HG03521 (cell line): ENCODE results near the gene PUDP.
"Not testable (repeated sequence)": the region's sequence is repeated elsewhere in the genome, so short reads cannot be mapped to it uniquely, and the experiment has no call there.

Source experiments
- ATAC-seq: cut with Tn5 transposase; IDR thresholded peaks from one replicate; pipeline ENCODE4 v1.9.1; 2021; ENCODE audit warnings: mild to moderate bottlenecking, moderate library complexity; ENCODE audit not compliant: unreplicated experiment

PUDP gene

DNA sequence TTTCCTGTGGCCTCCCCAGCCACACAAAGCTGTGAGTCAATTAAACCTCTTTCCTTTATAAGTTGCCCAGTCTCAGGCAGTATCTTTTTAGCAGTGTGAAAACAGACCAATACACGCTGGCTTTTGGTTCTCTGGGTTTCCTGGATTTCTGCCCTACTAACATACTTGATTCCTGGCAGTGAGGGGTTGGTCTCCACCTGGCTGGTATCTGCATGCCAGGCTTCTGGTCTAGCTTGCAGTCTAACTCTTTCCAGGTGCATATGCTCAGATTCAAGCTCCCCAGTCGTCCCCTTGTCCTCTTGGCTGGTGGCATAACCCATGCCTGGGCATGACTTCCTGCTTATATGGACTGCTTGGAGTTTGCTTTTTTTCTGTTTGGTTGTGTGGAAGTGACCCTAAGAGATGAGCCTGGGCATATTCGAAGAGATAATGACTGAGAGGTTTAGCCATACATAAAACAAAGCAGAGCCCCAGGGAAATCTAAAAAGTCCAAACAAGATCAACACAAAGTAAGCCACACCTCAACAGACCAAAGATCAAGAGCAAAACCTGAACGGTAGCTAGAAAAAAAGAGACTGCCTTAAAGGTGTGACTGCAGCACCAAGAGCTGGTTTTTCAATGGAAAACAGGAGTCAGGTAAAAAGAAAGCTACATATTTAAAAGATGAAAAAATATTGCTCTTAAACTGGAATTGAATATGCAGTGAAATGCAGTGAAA is 102.6 kb downstream of the PUDP start:
- ATAC-seq: no peak

DNA sequence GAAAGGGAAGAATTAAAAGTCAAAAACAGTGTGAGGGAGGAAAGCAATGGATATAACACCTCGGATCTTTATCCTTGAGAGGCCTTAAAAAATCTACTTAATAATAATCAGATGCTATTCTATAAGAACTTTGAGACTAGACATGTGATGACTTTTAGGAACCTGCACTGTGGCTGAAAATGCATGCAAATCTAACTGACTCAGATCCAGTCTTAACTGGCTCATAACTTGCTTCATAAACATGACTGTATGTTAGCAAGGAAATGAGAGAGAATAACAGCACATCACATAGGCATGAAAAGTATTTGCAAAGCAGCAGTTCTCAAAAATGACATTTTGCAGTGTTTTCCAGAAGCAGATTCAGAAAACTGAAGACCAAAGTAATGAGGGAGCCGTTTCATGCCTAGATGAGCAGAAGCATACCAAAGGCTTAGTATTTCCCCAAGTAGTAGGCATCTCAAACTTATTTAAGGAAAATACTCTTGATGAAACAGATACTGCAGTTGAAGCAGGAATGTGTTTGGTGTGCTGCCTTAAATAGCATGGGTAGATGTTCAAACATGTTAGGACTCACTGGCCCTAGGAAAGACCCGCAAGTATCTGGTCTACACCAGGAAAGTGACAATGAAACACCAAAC is 104.0 kb downstream of the PUDP start:
- ATAC-seq: not testable (repeated sequence)

DNA sequence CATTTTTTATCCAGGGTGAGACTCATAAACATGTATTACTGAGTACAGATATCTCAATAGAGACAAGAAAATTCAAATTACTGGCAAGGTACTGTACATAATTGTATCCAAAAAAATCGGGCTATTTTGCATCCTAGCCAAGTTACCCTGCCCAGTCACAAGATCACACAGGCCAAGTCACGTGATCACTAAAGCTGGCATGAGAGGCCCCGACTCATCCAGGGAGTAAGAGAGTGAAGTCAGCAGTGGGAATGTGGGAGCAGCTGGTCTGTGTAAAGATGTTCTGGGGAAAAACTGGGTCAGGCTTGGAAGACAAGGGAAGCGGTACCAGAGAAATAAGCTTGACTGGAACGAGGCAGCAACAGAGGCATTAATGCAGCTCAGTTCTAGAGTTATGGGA is 119.7 kb downstream of the PUDP start:
- ATAC-seq: no peak

DNA sequence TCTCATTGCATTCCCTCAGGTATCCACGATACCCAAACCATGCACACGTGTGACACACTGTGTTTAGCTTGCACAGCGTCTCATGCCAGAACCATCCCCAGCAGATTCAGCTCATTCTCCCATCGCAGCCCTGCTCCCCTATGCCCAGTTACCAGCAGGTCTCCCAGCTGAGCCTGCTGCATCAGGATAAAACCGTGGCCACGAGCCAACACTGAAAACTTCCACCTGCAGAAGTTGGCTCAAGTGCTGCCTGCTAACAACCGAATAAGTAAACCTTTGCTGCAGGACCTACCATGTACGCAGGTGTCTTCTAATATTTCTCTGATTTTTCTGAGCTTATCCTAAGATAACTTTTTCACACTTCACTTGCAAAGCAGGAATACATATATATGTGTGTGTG is 120.9 kb downstream of the PUDP start:
- no peak for ATAC-seq

DNA sequence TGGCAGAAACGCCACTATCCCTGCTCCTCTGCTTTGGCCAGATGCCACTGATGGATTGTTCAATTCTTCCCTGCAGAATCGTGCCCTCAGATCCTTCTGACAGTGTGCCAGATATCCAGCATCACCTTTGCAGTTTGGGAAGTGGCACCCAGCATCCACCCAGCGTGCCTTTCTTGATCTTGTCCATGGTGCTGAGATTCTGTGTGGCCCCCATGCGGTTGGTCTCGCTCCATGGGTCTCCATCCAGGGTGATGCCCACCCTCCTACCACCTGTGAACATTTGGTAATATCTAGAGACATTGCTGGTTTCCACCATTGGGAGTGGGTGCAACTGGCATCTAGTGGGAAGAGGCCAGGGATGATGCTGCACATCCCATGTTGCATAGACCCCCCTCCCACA is 121.6 kb downstream of the PUDP start:
- not testable (repeated sequence) for ATAC-seq

DNA sequence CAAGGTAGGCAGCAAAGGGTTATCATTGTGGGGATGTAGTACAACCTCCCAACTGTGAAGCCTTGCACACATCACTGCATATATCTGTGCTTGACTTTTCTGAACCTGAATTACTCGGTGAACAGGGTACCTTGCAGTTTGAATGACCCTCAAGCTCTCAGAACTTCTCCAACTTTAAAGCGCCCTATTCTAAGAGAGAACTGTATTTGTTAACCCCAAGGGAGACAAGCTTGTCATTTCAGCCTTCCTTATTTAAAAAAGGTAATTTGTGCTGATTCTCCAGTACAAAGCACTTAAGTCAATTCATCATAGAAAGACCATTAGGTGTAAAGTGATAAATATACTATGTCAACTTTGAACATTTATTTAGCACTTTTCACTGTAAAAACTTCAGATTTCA is 122.5 kb downstream of the PUDP start:
- no peak for ATAC-seq

DNA sequence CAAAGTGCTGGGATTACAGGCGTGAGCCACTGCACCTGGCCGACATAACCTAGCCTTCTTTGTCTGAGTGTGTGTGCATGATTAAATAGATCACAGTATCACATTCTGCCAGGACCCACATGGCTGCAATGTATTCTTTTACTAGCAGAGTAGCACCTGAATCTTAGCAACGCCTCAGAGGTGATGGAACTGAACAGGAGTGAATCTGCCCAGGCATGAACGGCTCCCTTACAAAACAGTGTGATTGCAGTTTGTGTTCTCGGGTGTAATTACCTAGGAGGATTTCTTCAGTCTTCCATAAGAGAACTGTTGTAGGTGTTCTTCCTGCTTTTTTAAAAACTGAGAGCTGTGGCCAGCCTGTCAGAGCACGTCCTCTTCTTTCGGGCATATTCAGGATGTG is 123.1 kb downstream of the PUDP start:
- ATAC-seq: no peak

DNA sequence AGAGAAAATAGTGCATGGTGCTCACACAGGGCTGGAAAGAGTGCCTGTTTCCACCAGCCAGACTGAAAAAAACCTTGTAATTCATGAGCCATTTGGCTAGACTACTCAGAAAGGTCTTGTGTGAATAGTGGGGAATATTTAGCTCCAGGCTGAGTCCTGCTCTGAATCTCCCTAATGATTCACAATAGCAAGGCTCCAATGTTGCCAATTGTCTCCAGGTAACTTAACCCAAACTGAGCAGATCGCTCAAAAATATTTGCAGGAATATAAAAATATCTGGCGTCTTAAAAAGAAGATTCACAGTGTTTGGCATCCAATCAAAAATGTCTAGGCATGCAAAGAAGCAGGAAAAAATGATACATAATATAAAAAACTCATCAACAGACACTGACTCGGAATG is 125.0 kb downstream of the PUDP start:
- ATAC-seq: not testable (repeated sequence)

DNA sequence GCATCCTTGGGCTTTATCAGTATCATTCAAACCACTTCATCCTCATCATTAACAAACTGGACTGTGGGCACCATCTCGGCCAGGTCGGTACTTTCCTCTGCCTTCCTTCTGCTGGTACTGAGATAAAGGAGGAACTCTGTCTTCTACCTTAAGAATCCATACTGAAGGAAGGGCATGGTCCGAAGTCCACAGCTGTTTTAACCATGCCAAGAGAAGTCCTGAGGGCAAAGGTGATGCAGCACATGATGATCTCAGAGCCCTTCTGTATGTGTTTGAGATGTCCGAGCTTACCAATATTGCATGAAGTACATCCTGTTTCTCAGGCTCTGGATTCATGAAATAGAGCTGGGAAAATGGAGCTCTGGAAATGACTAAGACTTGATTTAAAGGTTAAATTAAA is 126.0 kb downstream of the PUDP start:
- no peak for ATAC-seq

DNA sequence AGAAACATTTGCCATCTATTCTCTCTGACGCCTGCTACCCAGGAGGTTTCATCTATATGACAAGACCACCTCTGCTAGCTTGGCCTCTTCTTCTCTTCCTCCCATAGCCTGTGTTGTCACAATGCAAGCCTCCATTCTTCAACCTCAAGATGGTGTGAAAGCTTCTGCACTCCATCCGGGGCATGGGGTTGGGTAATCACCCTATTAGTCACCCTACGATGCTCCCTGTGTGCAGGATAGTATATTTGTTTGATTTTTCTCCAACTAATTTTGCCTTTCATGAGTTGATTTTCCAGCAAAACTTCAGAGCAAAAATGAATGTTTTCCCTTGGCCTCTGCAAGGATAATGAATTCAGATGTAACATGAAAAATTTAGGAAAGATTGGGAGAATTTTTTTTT is 128.4 kb downstream of the PUDP start:
- no peak for ATAC-seq

DNA sequence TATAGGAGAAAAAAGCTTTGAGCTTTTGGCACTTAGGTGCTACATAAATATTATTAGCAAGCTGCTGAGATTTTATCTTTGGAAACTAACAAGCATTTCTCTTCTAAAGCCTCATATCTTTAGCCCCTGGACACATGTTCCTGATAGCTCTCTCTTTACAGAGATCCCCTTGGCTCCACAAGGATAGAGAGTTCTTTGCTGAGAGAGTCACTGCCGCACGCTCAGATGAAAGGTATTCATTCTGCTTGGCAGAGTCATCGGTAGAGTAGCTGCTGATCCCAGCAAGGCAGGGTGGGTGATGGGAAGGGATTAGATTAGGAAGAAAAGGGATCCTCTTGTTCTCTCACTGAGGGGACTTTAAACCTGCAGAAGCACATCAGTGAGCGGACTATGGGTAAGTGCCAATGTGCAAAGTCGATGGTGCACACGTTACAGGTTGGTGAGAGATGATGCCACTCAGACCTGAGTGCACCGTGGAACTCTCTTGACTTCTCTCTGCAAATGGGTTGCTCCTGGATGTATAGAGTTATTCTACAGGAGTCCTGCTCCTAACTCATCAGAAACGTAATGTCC is 135.6 kb downstream of the PUDP start:
- not testable (repeated sequence) for ATAC-seq

DNA sequence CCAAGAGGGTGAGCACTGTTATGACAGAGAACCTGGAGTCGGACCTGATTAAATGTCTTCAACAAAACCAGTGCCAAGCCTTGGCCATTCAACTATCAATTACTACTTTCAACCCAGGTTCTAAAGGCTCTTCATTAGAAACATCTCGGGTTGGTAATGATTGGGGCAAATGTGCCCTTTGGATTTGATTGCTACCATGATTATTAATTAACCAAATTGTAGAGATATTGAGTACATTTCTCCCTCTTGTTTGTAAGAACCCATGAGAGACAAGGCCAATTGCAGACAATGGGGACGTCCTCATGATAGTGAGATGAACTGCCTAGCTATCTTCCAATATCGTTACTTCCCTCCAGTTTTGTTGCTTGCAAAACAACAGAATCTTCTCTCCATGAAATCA is 137.1 kb downstream of the PUDP start:
- not testable (repeated sequence) for ATAC-seq

DNA sequence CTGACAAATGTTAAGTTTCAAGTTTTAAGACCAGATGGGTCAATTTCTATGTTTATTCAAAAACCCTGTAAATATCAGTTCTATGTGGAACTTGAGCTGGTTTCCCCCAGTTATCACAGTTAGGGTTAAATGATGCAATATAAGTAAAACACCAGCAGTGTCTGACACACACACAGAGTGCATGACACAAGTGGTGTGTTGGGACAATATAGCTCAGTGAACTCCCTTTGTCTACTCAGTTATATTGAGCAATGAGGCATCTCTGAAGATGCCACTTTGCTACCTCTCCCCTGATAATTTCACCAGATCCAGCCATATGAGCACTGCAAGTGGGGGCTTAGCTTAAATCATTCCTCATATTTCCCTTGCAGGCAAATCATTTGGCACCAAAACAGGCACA is 140.6 kb downstream of the PUDP start:
- not testable (repeated sequence) for ATAC-seq
